SU-DHL-6 (cell line): ENCODE data around the gene SRGAP3.

ENCODE experiments used
- CTCF ChIP-seq: fragments of 200-600 bp; sonication (generic); IDR thresholded peaks from one replicate; pipeline ENCODE4 v1.5.1; 2017; ENCODE audit warnings: antibody characterized with exemption, mild to moderate bottlenecking, low read length, moderate library complexity; ENCODE audit not compliant: insufficient read depth, poor library complexity, severe bottlenecking
- EZH2phosphoT487 ChIP-seq: fragments of 200-600 bp; sonication (generic), shearing (Covaris generic); conservative IDR thresholded peaks from 2 replicates; pipeline ENCODE4 v1.6.1; 2018; ENCODE audit warnings: mild to moderate bottlenecking, antibody characterized with exemption, low read length, moderate library complexity, mixed read lengths

DNA sequence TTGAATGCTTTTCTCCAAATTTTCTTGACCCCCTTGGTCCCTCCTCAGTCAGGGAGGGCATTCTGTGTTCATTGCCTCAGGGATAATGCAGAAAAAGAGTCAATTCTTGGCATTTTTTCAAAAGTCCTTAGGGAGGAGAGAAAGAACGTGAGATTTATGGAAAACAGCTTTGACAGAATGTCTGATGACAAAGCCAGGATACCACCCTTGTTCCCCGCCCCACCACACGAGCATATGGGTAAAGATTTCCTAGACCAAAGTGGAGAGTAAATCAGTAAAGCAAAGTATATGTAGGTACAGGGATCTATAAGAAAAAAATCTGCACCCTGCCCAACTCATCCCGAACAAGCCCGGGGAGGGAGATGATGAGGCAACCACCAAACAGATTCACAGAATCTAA is 11.2 kb downstream of the SRGAP3 start:
- TF ChIP-seq CTCF (no peak), EZH2phosphoT487 (no peak)
